CD4-positive, alpha-beta T cell treated with Interleukin-10 for 1 hour (primary cell): ENCODE measurements around the gene IL1R2.

Experiments used
- DNase-seq: peaks from one replicate; pipeline ENCODE4 v3.0.0-alpha.2; 2020

Gene IL1R2

GRCh38 chr2:101975171-101975870 is 16.4 kb upstream of the IL1R2 start:
- DNase-seq: no peak

GRCh38 chr2:101976891-101977290 is 14.9 kb upstream of the IL1R2 start:
- no peak for DNase-seq

DNA sequence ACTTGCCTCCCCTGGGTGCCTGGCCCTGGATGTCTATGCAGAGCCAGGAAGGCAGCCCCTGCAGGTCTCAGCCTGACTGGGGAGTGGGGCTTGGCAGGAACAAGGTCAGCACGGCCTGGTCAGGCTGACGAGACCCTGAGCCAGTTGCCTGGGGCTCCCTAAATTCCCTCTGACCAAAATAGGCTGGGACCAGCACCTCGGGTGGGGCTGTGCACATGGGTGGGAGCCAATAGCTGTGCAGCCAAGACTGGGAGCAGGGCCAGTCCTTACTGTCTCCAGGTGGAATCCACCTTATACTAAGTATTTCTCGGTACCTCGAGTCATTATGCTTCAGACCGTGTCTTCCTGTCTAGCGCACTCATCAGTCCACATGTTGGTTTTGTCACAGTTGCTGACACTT is 11.4 kb upstream of the IL1R2 start:
- no peak for DNase-seq

GRCh38 chr2:101981066-101981465 is 10.7 kb upstream of the IL1R2 start:
- no peak for DNase-seq

DNA sequence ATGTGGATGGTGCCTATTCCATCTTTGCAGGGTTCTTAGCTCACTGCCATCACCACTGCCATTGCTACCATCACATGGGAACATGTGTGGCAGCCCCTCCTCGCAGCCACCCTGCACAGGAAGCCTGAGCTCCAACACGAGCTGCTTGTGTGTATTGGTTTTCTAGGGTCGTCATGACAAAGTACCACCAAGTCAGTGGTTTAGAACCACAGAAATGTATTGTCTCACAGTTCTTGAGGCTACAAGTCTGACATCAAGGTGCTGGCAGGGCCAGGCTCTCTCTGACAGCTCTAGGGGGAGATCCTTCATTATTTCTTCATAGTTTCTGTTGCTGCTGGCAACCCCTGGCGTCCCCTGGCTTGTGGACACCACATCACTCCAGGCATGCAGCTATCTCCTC is 10.3 kb upstream of the IL1R2 start:
- DNase-seq: no peak

DNA sequence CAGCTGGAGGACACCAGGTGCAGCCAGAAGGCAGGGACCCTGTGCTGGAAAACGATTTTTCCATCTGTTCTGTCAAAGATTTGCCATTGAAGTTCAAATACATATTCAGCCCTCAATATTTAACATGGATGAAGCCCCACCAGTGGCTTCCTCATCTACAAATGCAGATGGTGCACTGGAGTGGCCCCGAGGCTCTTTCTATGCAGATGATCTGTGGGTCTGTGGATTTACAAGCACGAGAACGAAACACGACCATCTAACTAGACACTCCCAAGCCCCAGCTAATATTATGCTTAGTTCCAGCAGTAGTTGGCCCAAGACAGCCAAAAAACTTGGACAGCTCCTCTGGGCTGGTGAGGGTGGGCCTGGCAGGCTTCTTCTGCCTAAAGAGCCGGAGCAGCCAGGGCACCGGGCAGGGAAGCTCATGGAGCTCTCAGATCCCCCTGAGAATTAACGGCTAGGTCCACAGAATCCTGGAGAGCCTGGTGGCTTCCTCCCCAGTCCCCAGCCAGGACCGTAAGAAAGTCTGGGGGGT is 9.2 kb upstream of the IL1R2 start:
- DNase-seq: no peak

DNA sequence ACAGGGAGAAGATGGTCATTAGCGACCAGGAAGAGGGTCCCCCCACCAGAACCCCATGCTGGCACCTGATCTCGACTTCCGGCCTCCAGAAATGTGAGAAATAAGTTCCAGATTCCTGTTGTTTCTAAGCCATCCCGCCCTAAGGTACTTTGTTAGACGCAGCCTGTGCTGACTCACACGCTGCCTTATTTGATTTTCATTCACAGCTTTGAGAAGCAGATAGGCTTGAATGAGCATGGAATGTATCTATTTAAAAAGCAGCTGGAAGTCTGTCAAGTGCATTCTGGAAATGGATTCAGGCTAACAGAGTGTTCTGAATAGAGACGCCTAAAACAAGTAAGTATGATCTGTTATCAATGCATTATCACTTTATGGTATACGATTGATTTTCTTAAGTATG is 8.3 kb upstream of the IL1R2 start:
- DNase-seq: no peak

- no peak for DNase-seq
Observed at GRCh38 chr2:101983928-101984327, 7.8 kb upstream of the IL1R2 start.

DNA sequence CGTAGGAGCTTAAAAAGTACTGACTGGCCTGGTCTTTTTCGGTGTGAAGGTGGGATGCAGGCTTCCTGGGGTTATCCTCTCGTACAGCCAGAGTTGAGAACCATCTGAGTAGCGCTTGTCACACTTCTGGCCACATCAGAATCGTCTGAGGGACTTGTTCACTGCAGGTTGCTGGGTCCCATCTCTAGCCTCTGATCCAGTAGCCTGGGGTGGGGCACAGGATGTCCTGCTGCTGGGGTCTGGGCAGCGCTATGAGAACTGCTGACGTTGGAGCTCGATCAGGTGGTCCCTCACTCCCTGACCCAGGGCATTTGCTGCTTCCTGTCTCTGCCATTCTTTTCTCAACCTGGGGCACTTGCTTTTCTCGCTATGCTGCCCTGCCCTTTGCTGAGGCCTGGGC is 7.1 kb upstream of the IL1R2 start:
- DNase-seq: no peak

DNA sequence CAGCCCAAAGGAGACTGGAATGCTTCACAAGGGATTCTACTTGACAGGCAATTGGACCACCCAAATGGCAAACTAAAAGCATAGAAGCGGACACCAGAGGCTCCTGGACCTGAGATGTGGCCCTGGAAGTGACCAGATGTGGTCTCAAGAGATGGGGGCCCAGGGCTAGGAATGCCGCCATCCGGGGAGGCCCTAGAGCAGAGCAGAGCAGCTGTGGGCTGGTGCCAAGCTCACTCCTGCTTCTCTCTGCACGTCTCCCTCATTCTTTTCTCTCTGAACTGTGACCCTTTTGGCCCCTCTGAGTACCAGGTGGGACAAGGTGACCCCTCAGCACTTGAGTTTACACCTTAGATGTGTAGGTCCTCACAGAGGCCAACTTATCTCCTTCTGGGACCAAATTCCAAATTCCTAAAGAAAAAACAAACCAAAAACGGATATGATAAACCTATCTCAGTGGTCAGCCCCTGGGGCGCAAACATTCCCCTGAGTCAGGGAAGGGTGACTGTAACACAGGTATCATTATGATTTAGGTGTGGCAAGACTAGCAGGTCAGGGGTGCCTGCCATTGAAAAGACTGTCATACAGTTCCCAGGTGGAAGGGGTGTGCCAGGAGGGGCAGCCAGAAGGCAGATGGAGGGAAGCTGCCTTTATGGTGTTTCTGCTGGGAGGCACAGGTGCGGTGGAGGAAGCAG is 6.5 kb upstream of the IL1R2 start:
- no peak for DNase-seq

- DNase-seq: no peak
Observed at GRCh38 chr2:101985793-101986164, 6.0 kb upstream of the IL1R2 start.

- no peak for DNase-seq
Observed at GRCh38 chr2:101986376-101986775, 5.4 kb upstream of the IL1R2 start.

GRCh38 chr2:101986804-101987740 is 4.7 kb upstream of the IL1R2 start:
- no peak for DNase-seq

- DNase-seq: no peak
Observed at GRCh38 chr2:101987832-101988231, 3.9 kb upstream of the IL1R2 start.

- no peak for DNase-seq
Observed at GRCh38 chr2:101988541-101988940, 3.2 kb upstream of the IL1R2 start.

GRCh38 chr2:101989740-101990460 is 1.9 kb upstream of the IL1R2 start:
- DNase-seq: no peak

GRCh38 chr2:101993772-101994171 is 2.0 kb downstream of the IL1R2 start:
- DNase-seq: no peak

GRCh38 chr2:101995019-101995418 is 3.3 kb downstream of the IL1R2 start:
- DNase-seq: no peak

DNA sequence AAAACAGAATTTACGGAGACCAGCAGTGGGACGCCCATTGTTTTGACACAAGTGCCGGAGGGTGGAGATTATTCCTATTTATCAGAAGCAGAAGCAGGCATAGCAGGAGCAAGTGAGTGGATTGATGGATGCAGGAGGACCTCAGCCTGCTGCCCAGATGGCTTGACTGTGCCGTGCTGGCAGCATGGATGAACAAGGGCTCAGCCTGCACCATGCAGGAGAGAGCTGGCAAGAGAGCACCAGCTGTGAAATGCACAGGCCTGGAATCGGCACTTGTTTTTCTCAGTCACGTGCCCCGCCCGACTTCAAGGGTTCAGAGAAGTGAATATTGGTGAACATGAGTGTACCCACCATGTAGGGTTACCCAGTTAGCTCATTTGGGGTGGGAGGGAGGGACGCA is 4.0 kb downstream of the IL1R2 start:
- DNase-seq: no peak

GRCh38 chr2:101998556-101998895 is 6.8 kb downstream of the IL1R2 start:
- DNase-seq: no peak

GRCh38 chr2:101998896-101999789 is 7.4 kb downstream of the IL1R2 start:
- no peak for DNase-seq

- no peak for DNase-seq
Observed at GRCh38 chr2:102000012-102000411, 8.3 kb downstream of the IL1R2 start.
